Activated CD8-positive, alpha-beta memory T cell treated with anti-CD3 and anti-CD28 coated beads, Interleukin-2, amount 50 U/mL, for 24 hours (primary cell): ENCODE data around the gene GPR160.
"Not testable (repeated sequence)": the region's sequence is repeated elsewhere in the genome, so short reads cannot be mapped to it uniquely, and the experiment has no call there.

Experiments
- DNase-seq: peaks from one replicate; pipeline ENCODE4 v3.0.0-alpha.2; 2020; ENCODE audit errors: extremely low read depth

Gene GPR160

DNA sequence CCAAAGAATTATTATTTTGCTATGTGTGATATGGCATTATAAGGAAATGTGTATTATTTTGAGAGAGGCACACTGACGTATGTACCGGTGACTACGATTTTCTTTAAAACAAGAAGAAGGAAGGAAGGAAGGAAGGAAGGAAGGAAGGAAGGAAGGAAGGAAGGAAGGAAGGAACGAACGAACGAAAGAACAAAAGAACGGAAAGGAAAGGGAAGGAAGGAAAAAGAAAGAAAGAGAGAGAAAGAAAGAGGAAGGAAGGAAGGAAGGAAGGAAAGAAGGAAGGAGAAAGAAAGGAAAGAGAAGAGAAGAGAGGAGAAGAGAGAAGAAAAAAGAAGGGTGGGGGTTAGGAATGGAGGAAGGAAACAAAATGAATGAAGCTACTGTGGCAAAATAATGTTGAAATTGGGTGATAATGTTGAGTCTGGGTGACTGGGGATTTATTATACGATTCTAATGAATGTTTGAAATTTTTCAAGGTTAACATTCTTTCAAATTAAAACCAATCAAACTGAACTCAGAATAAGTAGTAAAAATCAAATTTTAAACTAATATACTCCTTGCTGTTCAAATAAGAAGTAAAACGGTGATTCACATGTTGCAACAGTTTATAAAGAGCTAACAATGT is 73.5 kb downstream of the GPR160 start:
- no peak for DNase-seq

DNA sequence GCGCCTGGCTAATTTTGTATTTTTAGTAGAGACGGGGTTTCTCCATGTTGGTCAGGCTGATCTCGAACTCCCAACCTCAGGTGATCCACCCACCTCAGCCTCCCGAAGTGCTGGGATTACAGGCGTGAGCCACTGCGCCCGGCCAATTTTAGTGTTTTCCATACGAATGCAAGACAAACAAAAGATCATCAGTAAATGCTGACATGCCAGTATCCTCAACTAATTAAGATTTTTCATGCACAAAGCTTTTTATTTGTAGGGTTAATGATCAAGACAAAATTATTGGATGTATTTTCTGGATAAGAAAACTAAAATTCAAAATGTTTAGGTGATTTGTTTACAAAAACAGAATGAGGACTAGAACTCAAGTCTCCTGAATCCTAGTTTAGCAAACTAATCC is 76.4 kb downstream of the GPR160 start:
- DNase-seq, result not testable (repeated sequence)

DNA sequence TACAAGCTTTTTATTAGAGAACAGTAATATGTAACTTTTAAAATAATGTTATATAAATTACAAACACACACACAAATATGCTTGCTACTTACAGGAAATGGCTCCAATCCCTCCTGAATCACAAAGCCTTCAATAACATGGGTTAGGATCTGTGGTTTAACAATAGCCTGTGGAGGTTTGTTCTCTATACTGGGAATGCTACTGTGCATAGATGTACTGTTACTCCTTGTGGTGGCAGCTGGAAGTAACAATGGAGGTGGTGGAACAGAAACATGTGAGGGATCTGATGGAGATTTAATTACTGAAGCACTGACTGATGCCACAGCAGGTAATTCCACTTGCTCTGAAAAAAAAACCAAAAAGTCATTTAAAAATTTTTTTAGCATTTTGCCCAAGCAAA is 79.3 kb downstream of the GPR160 start:
- DNase-seq, result no peak

DNA sequence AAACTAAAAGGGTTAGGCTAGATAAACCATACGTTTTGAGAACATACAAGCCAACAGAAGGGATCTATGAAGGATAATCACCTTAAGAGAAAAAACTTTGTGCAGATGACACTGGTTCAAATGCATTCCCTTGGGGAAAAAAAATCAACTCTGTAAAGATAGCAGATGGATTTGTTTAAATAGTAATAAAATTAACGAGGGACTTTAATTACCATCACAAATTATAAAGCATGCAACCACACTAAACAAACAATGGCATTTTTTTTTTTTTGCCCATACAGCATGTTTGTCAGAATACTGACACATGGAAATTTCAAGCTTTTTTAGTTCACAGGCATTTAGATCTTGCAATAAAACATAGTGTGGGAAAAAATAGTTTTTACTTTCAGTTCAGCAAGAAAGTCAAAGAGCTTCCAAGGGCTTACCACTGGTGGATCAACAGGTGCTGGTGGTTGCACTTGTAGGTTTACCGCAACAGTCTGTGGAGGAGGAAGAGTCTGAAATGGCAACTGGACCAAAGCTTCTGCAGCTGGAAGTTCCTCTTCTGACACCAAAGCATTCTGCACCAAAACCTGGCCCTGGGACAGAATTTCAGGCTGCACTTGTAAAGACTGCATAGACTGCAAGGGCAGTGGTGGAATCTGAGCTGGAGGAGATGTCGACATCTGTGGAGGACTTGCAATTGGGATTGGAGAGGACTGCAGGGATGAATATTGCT is 90.6 kb downstream of the GPR160 start:
- DNase-seq, result no peak

DNA sequence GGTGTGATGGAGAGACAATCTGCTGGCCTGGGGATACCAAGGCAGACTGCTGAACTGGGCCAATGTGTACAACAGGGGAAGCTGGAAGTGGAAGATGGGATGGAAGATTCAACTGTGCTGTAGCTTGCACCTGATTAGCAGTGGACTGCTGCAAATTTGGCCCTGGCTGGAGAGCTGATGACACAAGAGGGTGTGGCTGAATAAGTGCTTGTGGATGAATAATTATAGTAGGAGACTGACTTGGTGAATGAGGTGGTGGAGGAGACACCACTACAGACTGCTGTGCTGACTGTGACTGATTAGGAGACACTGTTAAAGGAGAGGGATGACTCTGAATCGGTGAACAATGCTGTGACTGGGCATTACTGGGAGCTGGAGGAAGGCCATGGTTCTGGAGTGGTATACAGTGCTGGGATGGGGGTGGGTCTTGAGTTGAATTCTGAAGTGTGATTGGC is 91.2 kb downstream of the GPR160 start:
- no peak for DNase-seq

DNA sequence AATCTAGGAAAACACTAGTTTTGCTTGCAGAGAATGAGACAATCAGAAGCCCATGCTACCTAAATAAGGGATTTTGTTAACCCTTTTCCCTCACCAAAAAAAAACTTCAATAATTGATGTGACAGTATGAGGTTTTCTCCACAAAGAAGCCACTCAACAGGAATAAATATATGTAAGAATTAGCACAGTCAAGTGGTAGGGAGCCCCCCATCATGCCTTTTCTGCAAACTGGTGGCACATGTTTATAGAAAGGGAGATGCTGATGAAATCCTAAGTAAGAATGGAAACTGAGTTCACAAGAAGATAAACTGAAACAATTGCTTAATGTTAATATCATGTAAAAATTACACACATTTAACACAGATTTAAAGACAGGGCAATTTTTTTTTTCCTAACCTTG is 92.7 kb downstream of the GPR160 start:
- DNase-seq, result no peak

DNA sequence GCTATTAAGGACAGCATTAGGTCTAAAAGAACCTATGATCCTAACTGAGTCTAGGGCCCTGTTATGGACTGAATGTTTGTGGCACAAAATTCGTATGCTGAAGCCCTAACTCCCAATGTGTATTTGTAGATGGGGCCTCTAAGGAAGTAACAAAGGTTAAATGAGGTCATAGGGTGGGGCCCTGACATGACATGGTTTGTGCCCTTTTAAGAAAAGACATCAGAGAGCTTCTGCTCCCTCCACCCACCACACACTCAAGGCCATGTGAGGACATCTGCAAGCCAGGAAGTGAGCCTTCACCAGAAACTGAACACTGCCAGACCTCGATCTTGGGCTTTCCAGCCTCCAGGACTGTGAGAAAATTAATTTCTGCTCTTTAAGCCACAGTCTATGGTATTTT is 94.5 kb downstream of the GPR160 start:
- DNase-seq, result no peak
